H1 (cell line): ENCODE data around the gene OTOGL. TPM values are rescaled to one million over a fixed set of nuclear protein-coding genes. Genes with fewer than 3 reads are reported as not detected.

Experiments
- CTCF ChIA-PET: fragments of 300-600 bp; sonication (Branson Sonifier 250); formaldehyde crosslinking; loops from one replicate; lab custom pipeline; 2021; ENCODE audit not compliant: partially characterized antibody; lab: Charles Lee
- POLR2A ChIA-PET: fragments of 300-600 bp; sonication (Branson Sonifier 250); formaldehyde crosslinking; loops from one replicate; lab custom pipeline; 2021; ENCODE audit warnings: inconsistent platforms; ENCODE audit not compliant: partially characterized antibody; lab: Charles Lee
- DNase-seq, 2 experiments: peaks; one replicate each; pipeline versions ENCODE4 v3.0.0 to v3.0.0-alpha.2; 2010 to 2022; ENCODE audit warnings: low spot score in 2 of 2, low read depth in 1 of 2, mixed read lengths in 1 of 2
- FAIRE-seq: peaks from 2 replicates; lab custom pipeline; 2011; peaks lifted over from hg19 to GRCh38; lab: Jason Lieb, UNC
- H2AFZ ChIP-seq: 2 replicates; pipeline ENCODE4 v1.8.1; 2012; ENCODE audit warnings: low read length, inconsistent platforms
- H2AK5ac ChIP-seq: 2 replicates; pipeline ENCODE4 v1.6.1; 2013; ENCODE audit warnings: low read depth, low read length
- H2BK120ac ChIP-seq: replicated peaks from 2 replicates; pipeline ENCODE3; 2013; ENCODE audit warnings: low read depth, low read length, inconsistent platforms
- H2BK12ac ChIP-seq: 2 replicates; pipeline ENCODE4 v1.6.1; 2013; ENCODE audit warnings: low read depth, low read length
- H2BK15ac ChIP-seq: 2 replicates; pipeline ENCODE4 v1.6.1; 2013; ENCODE audit warnings: low read length
- H2BK20ac ChIP-seq: 2 replicates; pipeline ENCODE4 v1.6.1; 2013; ENCODE audit warnings: low read length
- H2BK5ac ChIP-seq: 2 replicates; pipeline ENCODE4 v1.6.1; 2013; ENCODE audit warnings: low read depth, low read length
- H3K14ac ChIP-seq: 2 replicates; pipeline ENCODE4 v1.6.1; 2013; ENCODE audit warnings: inconsistent platforms; ENCODE audit not compliant: insufficient read length
- H3K18ac ChIP-seq: 2 replicates; pipeline ENCODE4 v1.6.1; 2013; ENCODE audit warnings: low read length; ENCODE audit errors: extremely low read depth
- H3K23ac ChIP-seq: 2 replicates; pipeline ENCODE4 v1.6.1; 2013; ENCODE audit warnings: inconsistent platforms; ENCODE audit not compliant: insufficient read length
- H3K23me2 ChIP-seq: 2 replicates; pipeline ENCODE4 v1.6.1; 2013; ENCODE audit warnings: low read depth, low read length
- H3K27ac ChIP-seq: 2 replicates; pipeline ENCODE4 v1.6.1; 2011; ENCODE audit warnings: low read depth, low read length, inconsistent platforms
- H3K27me3 ChIP-seq, 4 experiments: replicated peaks in 1 of 4; 1 replicate in 1 of 4; 2 replicates in 3 of 4; pipeline versions ENCODE4 v1.6.1 to v1.8.1; 2011 to 2013; ENCODE audit warnings: low read length in 3 of 4, mild to moderate bottlenecking in 3 of 4, inconsistent platforms in 2 of 4, mixed read lengths in 2 of 4, moderate library complexity in 1 of 4; ENCODE audit not compliant: control insufficient read depth in 3 of 4, insufficient read depth in 3 of 4; ENCODE audit errors: extremely low read depth in 1 of 4
- H3K36me3 ChIP-seq, 4 experiments: 2 replicates each; pipeline versions ENCODE4 v1.6.1 to v1.8.1; 2011 to 2013; ENCODE audit warnings: mild to moderate bottlenecking in 4 of 4, low read length in 3 of 4, moderate library complexity in 2 of 4, control low read depth in 1 of 4, inconsistent platforms in 1 of 4; ENCODE audit not compliant: insufficient read depth in 4 of 4, control insufficient read depth in 2 of 4
- H3K4ac ChIP-seq: replicated peaks from 2 replicates; pipeline ENCODE3; 2013; ENCODE audit warnings: low read length, low read depth, mixed read lengths, inconsistent platforms; ENCODE audit not compliant: insufficient read length
- H3K4me1 ChIP-seq, 4 experiments: replicated peaks in 1 of 4; 1 replicate in 1 of 4; 2 replicates in 3 of 4; pipeline versions ENCODE4 v1.6.1 to v1.8.1; 2011 to 2013; ENCODE audit warnings: low read length in 3 of 4, inconsistent platforms in 2 of 4, mixed read lengths in 1 of 4; ENCODE audit not compliant: insufficient read depth in 4 of 4, control insufficient read depth in 3 of 4
- H3K4me2 ChIP-seq, 2 experiments: 2 replicates each; pipeline versions ENCODE4 v1.6.1 to v1.8.1; 2011 to 2013; ENCODE audit warnings: low read depth in 2 of 2, low read length in 2 of 2, control low read depth in 1 of 2, inconsistent platforms in 1 of 2, mild to moderate bottlenecking in 1 of 2; ENCODE audit not compliant: insufficient read depth in 1 of 2
- H3K4me3 ChIP-seq, 4 experiments: fragments of 200-600, 300-600 bp in 1 of 4; sonication (generic), shearing (Covaris generic), sonication (Bioruptor Twin) in 1 of 4; 2 replicates each; pipeline versions ENCODE4 v1.5.1 to v1.8.1; 2011 to 2016; ENCODE audit warnings: low read length in 4 of 4, low read depth in 3 of 4, control low read depth in 2 of 4, inconsistent platforms in 2 of 4, mild to moderate bottlenecking in 2 of 4, mixed read lengths in 1 of 4, moderate library complexity in 1 of 4; ENCODE audit not compliant: insufficient read depth in 2 of 4; ENCODE audit errors: extremely low read depth in 1 of 4
- H3K56ac ChIP-seq: replicated peaks from 2 replicates; pipeline ENCODE3; 2013; ENCODE audit warnings: low read depth, mild to moderate bottlenecking, mixed read lengths, low read length, inconsistent platforms; ENCODE audit not compliant: insufficient read length
- H3K79me1 ChIP-seq: 2 replicates; pipeline ENCODE4 v1.6.1; 2013; ENCODE audit warnings: low read depth, low read length, control low read depth
- H3K79me2 ChIP-seq, 2 experiments: 2 replicates each; pipeline versions ENCODE4 v1.6.1 to v1.8.1; 2012 to 2013; ENCODE audit warnings: low read length in 2 of 2, mild to moderate bottlenecking in 2 of 2, inconsistent platforms in 1 of 2; ENCODE audit not compliant: insufficient read depth in 2 of 2, control insufficient read depth in 1 of 2
- H3K9ac ChIP-seq, 4 experiments: replicated peaks in 1 of 4; 1 replicate in 1 of 4; 2 replicates in 3 of 4; pipeline versions ENCODE4 v1.6.1 to v1.8.1; 2011 to 2013; ENCODE audit warnings: low read depth in 3 of 4, low read length in 3 of 4, control low read depth in 2 of 4, mild to moderate bottlenecking in 2 of 4, moderate library complexity in 2 of 4, inconsistent platforms in 1 of 4; ENCODE audit errors: extremely low read depth in 1 of 4
- H3K9me3 ChIP-seq, 2 experiments: 2 replicates each; pipeline versions ENCODE4 v1.6.1 to v1.8.1; 2012 to 2013; ENCODE audit warnings: mild to moderate bottlenecking in 2 of 2, moderate library complexity in 2 of 2, control low read depth in 1 of 2, inconsistent platforms in 1 of 2, low read depth in 1 of 2, low read length in 1 of 2, mixed read lengths in 1 of 2; ENCODE audit not compliant: insufficient read depth in 2 of 2
- H4K20me1 ChIP-seq, 2 experiments: replicated peaks in 1 of 2; 2 replicates each; pipeline versions ENCODE3 to v1.8.1; 2011 to 2013; ENCODE audit warnings: inconsistent platforms in 2 of 2, low read length in 2 of 2, mild to moderate bottlenecking in 1 of 2; ENCODE audit not compliant: insufficient read depth in 2 of 2, control insufficient read depth in 1 of 2
- H4K5ac ChIP-seq: 2 replicates; pipeline ENCODE4 v1.6.1; 2013; ENCODE audit warnings: low read length, low read depth, mixed read lengths, inconsistent platforms; ENCODE audit not compliant: insufficient read length
- H4K8ac ChIP-seq: 2 replicates; pipeline ENCODE4 v1.8.0; 2013; ENCODE audit warnings: mild to moderate bottlenecking, moderate library complexity, low read length, inconsistent platforms; ENCODE audit not compliant: insufficient read depth; ENCODE audit errors: extremely low read depth
- H4K91ac ChIP-seq: replicated peaks from 2 replicates; pipeline ENCODE3; 2013; ENCODE audit warnings: low read length, mixed read lengths, inconsistent platforms; ENCODE audit not compliant: insufficient read length
- BRCA1 ChIP-seq: IDR thresholded peaks from 2 replicates; pipeline ENCODE4 v1.6.1; 2012; ENCODE audit warnings: low read depth, low read length, improper control_type of control experiment
- CBX8 ChIP-seq: fragments of 300-800, 300-1000 bp; sonication (generic); IDR thresholded peaks from 2 replicates; pipeline ENCODE4 v1.7.1; 2016; ENCODE audit warnings: low read depth, low read length, borderline replicate concordance
- CHD1 ChIP-seq: IDR thresholded peaks from 2 replicates; pipeline ENCODE4 v1.6.1; 2012; ENCODE audit warnings: low read depth, low read length, improper control_type of control experiment
- EZH2 ChIP-seq: fragments of 200-600 bp; sonication (generic); IDR thresholded peaks from 2 replicates; pipeline ENCODE4 v1.7.1; 2012; ENCODE audit warnings: low read depth, mild to moderate bottlenecking, moderate library complexity, low read length, inconsistent platforms; ENCODE audit not compliant: severe bottlenecking
- HDAC6 ChIP-seq: IDR thresholded peaks from one replicate; pipeline ENCODE4 v1.7.1; 2012; ENCODE audit warnings: low read depth, mild to moderate bottlenecking, inconsistent platforms, low read length, moderate library complexity
- JUN ChIP-seq: IDR thresholded peaks from 2 replicates; pipeline ENCODE4 v1.6.1; 2011; ENCODE audit warnings: low read depth, mild to moderate bottlenecking, improper control_type of control experiment, low read length
- KDM4A ChIP-seq: IDR thresholded peaks from one replicate; pipeline ENCODE4 v1.7.1; 2012; ENCODE audit warnings: low read depth, mild to moderate bottlenecking, moderate library complexity, low read length, inconsistent platforms; ENCODE audit not compliant: severe bottlenecking
- POU5F1 ChIP-seq: IDR thresholded peaks from 2 replicates; pipeline ENCODE4 v1.6.1; 2011; ENCODE audit warnings: low read depth, mild to moderate bottlenecking, low read length, moderate library complexity
- SAP30 ChIP-seq: fragments of 300-600 bp; sonication (generic); IDR thresholded peaks from 2 replicates; pipeline ENCODE4 v1.7.1; 2012; ENCODE audit warnings: low read length, moderate library complexity, mild to moderate bottlenecking, inconsistent platforms; ENCODE audit not compliant: insufficient read depth, insufficient replicate concordance
- SIRT6 ChIP-seq: IDR thresholded peaks from one replicate; pipeline ENCODE4 v1.7.1; 2012; ENCODE audit warnings: low read length, inconsistent platforms
- TBP ChIP-seq: IDR thresholded peaks from 2 replicates; pipeline ENCODE4 v1.6.1; 2011; ENCODE audit warnings: low read depth, low read length, improper control_type of control experiment
- ZNF274 ChIP-seq: IDR thresholded peaks from 2 replicates; pipeline ENCODE4 v1.7.0; 2012; ENCODE audit warnings: low read length, borderline replicate concordance; ENCODE audit errors: extremely low read depth
- polyA plus RNA-seq, 7 experiments: library from polyadenylated mRNA; depleted of rRNA in 3 of 7; stranded (reverse) in 5 of 7; unstranded in 2 of 7; fragments of >200 nt in 5 of 7; fragments of 200-250 nt in 2 of 7; gene quantifications; 1 replicate in 5 of 7; 2 replicates in 1 of 7; 4 replicates in 1 of 7; pipeline versions ENCODE4 v1.2.1 to v1.2.3, GENCODE V29; 2011 to 2013; ENCODE audit warnings: missing spikeins in 2 of 7, mixed read lengths in 2 of 7
- total RNA-seq: library from RNA; stranded (reverse); fragmentation: NEBNext Ultra II Directional; extraction: Animal tissue kit (Norgen Biotek cat#: 25700); gene quantifications from 2 replicates; pipeline ENCODE4 v1.2.1, GENCODE V29; 2021
- TF ChIP-seq, protein P1 (sequence below): IDR thresholded peaks from 2 replicates; pipeline ENCODE4 v1.6.1; 2012; ENCODE audit warnings: low read length, inconsistent platforms

Gene OTOGL
- total and polyA plus RNA-seq, 2 of the 8 experiments (the other 6 are each of a cell fraction or from before 2014, with no cell fraction given): 0.12 to 0.17 TPM

- no peak overlapping the region for H2BK20ac ChIP-seq
- FAIRE-seq (no peak), DNase-seq (no peak)
- TF ChIP-seq, protein P1, sequence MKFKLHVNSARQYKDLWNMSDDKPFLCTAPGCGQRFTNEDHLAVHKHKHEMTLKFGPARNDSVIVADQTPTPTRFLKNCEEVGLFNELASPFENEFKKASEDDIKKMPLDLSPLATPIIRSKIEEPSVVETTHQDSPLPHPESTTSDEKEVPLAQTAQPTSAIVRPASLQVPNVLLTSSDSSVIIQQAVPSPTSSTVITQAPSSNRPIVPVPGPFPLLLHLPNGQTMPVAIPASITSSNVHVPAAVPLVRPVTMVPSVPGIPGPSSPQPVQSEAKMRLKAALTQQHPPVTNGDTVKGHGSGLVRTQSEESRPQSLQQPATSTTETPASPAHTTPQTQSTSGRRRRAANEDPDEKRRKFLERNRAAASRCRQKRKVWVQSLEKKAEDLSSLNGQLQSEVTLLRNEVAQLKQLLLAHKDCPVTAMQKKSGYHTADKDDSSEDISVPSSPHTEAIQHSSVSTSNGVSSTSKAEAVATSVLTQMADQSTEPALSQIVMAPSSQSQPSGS: no peak
- no peak for TF ChIP-seq JUN
- TF ChIP-seq ZNF274: no peak
- no peak for TF ChIP-seq BRCA1
- TF ChIP-seq POU5F1: no peak
- no peak for TF ChIP-seq CBX8
- TF ChIP-seq HDAC6: no peak
- TF ChIP-seq KDM4A: no peak
- no peak for TF ChIP-seq EZH2
- TF ChIP-seq SIRT6: no peak
- TF ChIP-seq CHD1: no peak
- TF ChIP-seq TBP: no peak
- TF ChIP-seq SAP30: no peak
Measured at GRCh38 chr12:80129895-80130530, 30.7 kb downstream of the OTOGL start.

More at GRCh38 chr12:80129895-80130530, 30.7 kb downstream of the OTOGL start:
- no peak overlapping the region for H2BK15ac ChIP-seq
- ChIA-PET CTCF (interaction anchor here (0.7 kb wide), 1 partner anchor 690 kb away, joined by 5 read pairs; no protein-coding TSS in a partner anchor), POLR2A (no interaction called here)
- no peak overlapping the region for H3K56ac ChIP-seq
- H3K14ac ChIP-seq: no peak overlapping the region
- H3K9me3 ChIP-seq: peaks cover 4 to 11% of the 10 kb centered on the region in 2 experiments; a peak in 2 of 4 replicates
- H4K8ac ChIP-seq: no peak overlapping the region
- no peak overlapping the region for H2AFZ ChIP-seq
- peaks cover 0 to 2% (median 0%) of the 10 kb centered on the region in 4 experiments; a peak in 1 of 7 replicates for H3K27me3 ChIP-seq
- H2BK5ac ChIP-seq: no peak overlapping the region
- no peak overlapping the region for H2BK12ac ChIP-seq
- no peak overlapping the region for H4K91ac ChIP-seq
- no peaks in the 10 kb centered on the region for H3K79me1 ChIP-seq
- H3K79me2 ChIP-seq: no peaks in the 10 kb centered on the region
- no peak overlapping the region for H3K4me3 ChIP-seq
- H3K9ac ChIP-seq: no peak overlapping the region
- H3K4ac ChIP-seq: no peak overlapping the region
- H2BK120ac ChIP-seq: no peak overlapping the region
- no peak overlapping the region for H4K5ac ChIP-seq
- no peak overlapping the region for H3K4me2 ChIP-seq
- H3K18ac ChIP-seq: no peak overlapping the region
- H2AK5ac ChIP-seq: no peak overlapping the region
- H3K4me1 ChIP-seq: no peaks in the 10 kb centered on the region
- H3K36me3 ChIP-seq: no peaks in the 10 kb centered on the region
- no peak overlapping the region for H3K23ac ChIP-seq
- no peaks in the 10 kb centered on the region for H4K20me1 ChIP-seq
- no peak overlapping the region for H3K27ac ChIP-seq
- H3K23me2 ChIP-seq: no peaks in the 10 kb centered on the region
